ENCODE data around the gene TNNT2.

Gene TNNT2

DNA sequence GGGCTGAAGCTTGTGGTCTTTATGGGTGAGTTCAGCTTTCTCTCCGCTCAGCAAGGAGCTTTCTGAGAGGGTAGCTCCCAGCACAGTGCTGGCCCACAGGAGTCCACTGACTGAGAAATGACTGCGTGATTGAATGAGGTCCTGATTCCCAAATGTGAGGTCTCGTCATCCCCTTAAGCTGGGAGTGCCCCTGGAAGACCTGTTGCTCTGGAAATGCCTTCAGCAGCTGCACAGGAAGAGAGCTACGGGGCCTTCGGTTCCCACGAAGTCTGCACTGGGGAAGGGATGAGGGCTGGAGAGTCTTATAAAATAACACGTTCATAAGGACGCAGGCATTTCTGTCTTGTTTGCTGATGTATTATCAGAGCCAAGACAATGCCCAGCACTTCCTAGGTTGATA lies 14.0 kb downstream of the TNNT2 start:
- Histone ChIP-seq H3K4me3 (ENCODE audit: extremely low read depth, insufficient read depth, low read length, poor library complexity, severe bottlenecking) (no peak overlapping the region), H3K27ac (ENCODE audit: low read depth, low read length, severe bottlenecking) (no peak overlapping the region), H3K9me3 (ENCODE audit: control insufficient read depth, low read length) (no peaks in the 10 kb centered on the region), H3K36me3 (ENCODE audit: control insufficient read depth, insufficient read depth, low read length) (no peaks in the 10 kb centered on the region), H3K4me1 (ENCODE audit: control insufficient read depth, insufficient read depth, low read length, poor library complexity, severe bottlenecking) (peaks cover 9% of the 10 kb centered on the region)
- 92 to 97% methylated on average over 8 of the region's 8 CpGs for WGBS, 2 experiments (ENCODE audit: insufficient coverage in 2 of 2)

DNA sequence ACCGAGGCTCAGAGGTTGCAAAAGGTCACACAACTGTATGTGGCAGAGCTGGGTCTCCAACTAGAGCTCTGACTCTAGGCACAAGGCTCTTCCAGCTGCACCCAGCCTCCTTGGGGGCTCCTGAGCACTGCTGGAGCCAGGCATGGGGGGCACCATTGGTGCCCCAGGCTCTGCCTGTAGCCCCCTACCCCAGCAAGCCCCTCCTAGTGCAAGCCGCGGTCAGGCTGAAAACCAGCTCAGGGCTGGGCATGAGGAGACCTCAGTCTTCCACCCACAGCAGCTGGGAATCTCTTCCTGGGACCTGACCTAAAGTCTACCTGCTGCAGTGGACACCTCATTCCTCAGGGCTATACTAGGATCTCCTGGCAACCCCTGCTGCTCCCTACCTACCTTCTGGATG lies 14.6 kb downstream of the TNNT2 start:
- Histone ChIP-seq H3K27ac (ENCODE audit: low read depth, low read length, severe bottlenecking) (no peak overlapping the region), H3K9me3 (ENCODE audit: control insufficient read depth, low read length) (no peaks in the 10 kb centered on the region), H3K36me3 (ENCODE audit: control insufficient read depth, insufficient read depth, low read length) (no peaks in the 10 kb centered on the region), H3K4me1 (ENCODE audit: control insufficient read depth, insufficient read depth, low read length, poor library complexity, severe bottlenecking) (peaks cover 9% of the 10 kb centered on the region), H3K4me3 (ENCODE audit: extremely low read depth, insufficient read depth, low read length, poor library complexity, severe bottlenecking) (no peak overlapping the region)
- 100% methylated on average over 3 of the region's 3 CpGs for WGBS, 2 experiments (ENCODE audit: insufficient coverage in 2 of 2)

DNA sequence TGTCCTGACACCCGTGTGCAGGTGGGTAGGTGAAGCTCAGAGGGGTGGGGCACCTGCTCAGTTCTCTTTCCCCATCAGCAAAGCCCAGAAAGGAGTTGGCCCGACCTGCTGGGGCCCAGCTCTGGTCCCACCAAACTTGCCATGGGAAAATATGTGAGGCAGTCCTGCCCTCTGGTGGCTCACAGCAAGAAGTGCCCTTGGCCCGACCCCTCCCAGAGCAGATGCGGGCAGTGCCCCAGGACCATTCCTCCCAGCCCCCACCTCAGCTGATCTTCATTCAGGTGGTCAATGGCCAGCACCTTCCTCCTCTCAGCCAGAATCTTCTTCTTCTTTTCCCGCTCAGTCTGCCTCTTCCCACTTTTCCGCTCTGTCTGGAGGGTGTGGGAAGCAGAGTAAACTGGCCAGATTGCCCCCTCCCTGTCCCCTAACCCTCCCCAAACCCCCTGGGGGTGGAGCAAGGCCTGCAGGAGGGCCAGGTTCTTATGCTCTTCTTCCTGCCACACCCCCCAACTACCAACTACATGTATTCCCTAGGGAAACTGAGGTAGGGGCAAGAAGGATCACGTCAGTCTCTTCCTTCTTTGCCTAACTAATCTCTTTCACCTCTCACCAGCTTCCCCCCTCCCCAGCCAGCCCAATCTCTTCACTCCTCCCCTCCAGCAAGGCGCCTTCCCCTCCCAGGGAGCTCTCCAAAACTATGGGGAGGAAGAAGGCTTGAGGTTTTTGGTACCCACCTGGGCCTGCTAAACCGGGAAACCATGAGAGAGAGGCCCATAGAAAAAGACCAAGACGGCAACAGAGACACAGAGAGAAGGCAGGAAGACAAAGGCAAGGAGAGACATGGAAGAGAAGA lies 15.6 kb downstream of the TNNT2 start:
- Histone ChIP-seq H3K4me1 (ENCODE audit: control insufficient read depth, insufficient read depth, low read length, poor library complexity, severe bottlenecking) (peaks cover 9% of the 10 kb centered on the region), H3K4me3 (ENCODE audit: extremely low read depth, insufficient read depth, low read length, poor library complexity, severe bottlenecking) (no peak overlapping the region), H3K36me3 (ENCODE audit: control insufficient read depth, insufficient read depth, low read length) (no peaks in the 10 kb centered on the region), H3K9me3 (ENCODE audit: control insufficient read depth, low read length) (no peaks in the 10 kb centered on the region), H3K27ac (ENCODE audit: low read depth, low read length, severe bottlenecking) (no peak overlapping the region)
- 37 to 51% methylated on average over 5 to 8 of the region's 10 CpGs for WGBS, 2 experiments (ENCODE audit: insufficient coverage in 2 of 2)

GRCh38 chr1:201360901-201361651 lies 16.4 kb downstream of the TNNT2 start:
- 88 to 92% methylated on average over 12 to 15 of the region's 15 CpGs for WGBS, 2 experiments (ENCODE audit: insufficient coverage in 2 of 2)
- Histone ChIP-seq H3K27ac (ENCODE audit: low read depth, low read length, severe bottlenecking) (no peak overlapping the region), H3K4me3 (ENCODE audit: extremely low read depth, insufficient read depth, low read length, poor library complexity, severe bottlenecking) (no peak overlapping the region), H3K36me3 (ENCODE audit: control insufficient read depth, insufficient read depth, low read length) (no peaks in the 10 kb centered on the region), H3K9me3 (ENCODE audit: control insufficient read depth, low read length) (no peaks in the 10 kb centered on the region), H3K4me1 (ENCODE audit: control insufficient read depth, insufficient read depth, low read length, poor library complexity, severe bottlenecking) (peaks cover 9% of the 10 kb centered on the region)

DNA sequence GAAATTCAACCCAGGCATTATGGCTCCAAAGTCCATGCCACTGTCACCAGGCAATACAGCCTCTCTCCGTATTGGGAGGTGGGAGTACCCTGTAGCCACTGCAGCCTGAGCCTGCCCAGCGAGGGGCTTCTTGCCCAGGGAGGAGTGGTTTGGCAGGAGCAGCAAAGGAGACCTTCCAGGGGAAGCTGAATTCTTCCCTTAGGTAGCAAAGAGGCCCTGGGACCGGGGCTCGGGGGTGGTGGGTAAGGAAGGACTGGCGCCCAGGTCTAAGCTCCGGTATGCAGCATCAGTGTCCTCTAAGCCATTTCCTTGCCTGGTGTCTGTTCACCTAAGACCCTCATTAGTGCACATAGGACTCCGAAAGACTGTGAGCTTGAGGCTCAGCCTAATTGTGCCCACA lies 17.0 kb downstream of the TNNT2 start:
- Histone ChIP-seq H3K4me1 (ENCODE audit: control insufficient read depth, insufficient read depth, low read length, poor library complexity, severe bottlenecking) (peaks cover 9% of the 10 kb centered on the region), H3K27ac (ENCODE audit: low read depth, low read length, severe bottlenecking) (no peak overlapping the region), H3K36me3 (ENCODE audit: control insufficient read depth, insufficient read depth, low read length) (no peaks in the 10 kb centered on the region), H3K4me3 (ENCODE audit: extremely low read depth, insufficient read depth, low read length, poor library complexity, severe bottlenecking) (no peak overlapping the region), H3K9me3 (ENCODE audit: control insufficient read depth, low read length) (no peaks in the 10 kb centered on the region)
- WGBS, 2 experiments (ENCODE audit: insufficient coverage in 2 of 2): 94 to 98% methylated on average over 4 to 6 of the region's 7 CpGs

DNA sequence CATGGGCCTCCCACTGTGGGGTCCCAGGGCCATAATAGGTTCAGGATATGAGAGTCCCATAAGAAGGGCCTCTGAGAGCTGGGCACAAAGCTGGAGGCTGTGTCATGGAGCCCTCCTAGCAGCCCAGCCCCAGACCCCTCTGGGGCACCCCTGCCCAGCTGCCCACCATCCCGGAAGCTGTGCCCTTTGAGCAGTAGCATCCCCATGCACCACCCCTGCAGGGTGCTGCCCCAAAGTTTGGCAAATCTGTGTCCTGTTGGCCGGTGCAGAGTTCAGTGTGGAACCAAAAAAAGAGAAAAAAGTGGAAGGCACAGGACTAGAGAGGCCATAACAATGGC lies 17.6 kb downstream of the TNNT2 start:
- Histone ChIP-seq H3K36me3 (ENCODE audit: control insufficient read depth, insufficient read depth, low read length) (no peaks in the 10 kb centered on the region), H3K4me1 (ENCODE audit: control insufficient read depth, insufficient read depth, low read length, poor library complexity, severe bottlenecking) (peaks cover 9% of the 10 kb centered on the region), H3K9me3 (ENCODE audit: control insufficient read depth, low read length) (no peaks in the 10 kb centered on the region), H3K4me3 (ENCODE audit: extremely low read depth, insufficient read depth, low read length, poor library complexity, severe bottlenecking) (no peak overlapping the region), H3K27ac (ENCODE audit: low read depth, low read length, severe bottlenecking) (no peak overlapping the region)
- WGBS, 2 experiments (ENCODE audit: insufficient coverage in 2 of 2): 83 to 100% methylated on average over 2 of the region's 2 CpGs

DNA sequence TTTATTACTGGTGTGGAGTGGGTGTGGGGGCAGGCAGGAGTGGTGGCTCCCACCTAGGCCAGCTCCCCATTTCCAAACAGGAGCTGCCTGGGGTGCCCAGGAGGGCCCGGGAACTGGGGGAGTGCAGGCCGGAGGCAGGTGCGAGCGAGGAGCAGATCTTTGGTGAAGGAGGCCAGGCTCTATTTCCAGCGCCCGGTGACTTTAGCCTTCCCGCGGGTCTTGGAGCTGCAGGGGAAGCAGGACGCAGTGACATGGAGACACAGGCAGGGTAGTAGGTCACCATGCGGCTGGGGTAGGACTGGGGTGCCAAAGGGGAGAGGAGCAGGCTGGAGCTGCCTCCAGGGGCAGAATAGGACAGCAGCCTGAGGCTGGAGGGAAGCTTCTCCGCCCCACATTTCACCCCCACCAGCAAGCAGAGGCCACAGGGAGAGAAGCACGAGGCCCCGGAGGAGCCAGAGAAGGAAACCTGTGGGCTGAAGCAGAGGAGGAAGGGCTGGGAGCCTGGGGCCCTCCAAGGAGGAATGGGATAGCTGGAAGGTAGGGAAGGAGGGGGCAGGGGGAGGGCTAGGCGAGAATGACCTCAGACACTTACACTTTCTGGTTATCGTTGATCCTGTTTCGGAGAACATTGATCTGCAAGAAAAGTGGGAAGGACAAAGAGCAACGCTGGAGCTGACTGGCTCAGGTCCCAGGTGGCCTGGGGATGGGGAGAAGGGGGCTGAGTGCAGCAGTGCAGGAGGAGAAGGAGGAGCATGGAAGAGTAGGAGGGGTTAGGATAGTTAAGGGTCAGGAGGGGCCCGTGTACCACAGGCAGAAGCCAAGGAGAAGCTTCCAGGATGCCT lies 18.2 kb downstream of the TNNT2 start:
- no peak overlapping the region for H3K27ac ChIP-seq (ENCODE audit: low read depth, low read length, severe bottlenecking)
- H3K4me3 ChIP-seq (ENCODE audit: extremely low read depth, insufficient read depth, low read length, poor library complexity, severe bottlenecking): no peak overlapping the region
- WGBS, 2 experiments (ENCODE audit: insufficient coverage in 2 of 2): 78 to 83% methylated on average over 13 to 14 of the region's 18 CpGs
- peaks cover 9% of the 10 kb centered on the region for H3K4me1 ChIP-seq (ENCODE audit: control insufficient read depth, insufficient read depth, low read length, poor library complexity, severe bottlenecking)
- no peaks in the 10 kb centered on the region for H3K36me3 ChIP-seq (ENCODE audit: control insufficient read depth, insufficient read depth, low read length)
- H3K9me3 ChIP-seq (ENCODE audit: control insufficient read depth, low read length): no peaks in the 10 kb centered on the region

- peaks cover 9% of the 10 kb centered on the region for H3K4me1 ChIP-seq (ENCODE audit: control insufficient read depth, insufficient read depth, low read length, poor library complexity, severe bottlenecking)
- no peaks in the 10 kb centered on the region for H3K9me3 ChIP-seq (ENCODE audit: control insufficient read depth, low read length)
- H3K4me3 ChIP-seq (ENCODE audit: extremely low read depth, insufficient read depth, low read length, poor library complexity, severe bottlenecking): no peak overlapping the region
- 67 to 75% methylated on average over 2 to 4 of the region's 4 CpGs for WGBS, 2 experiments (ENCODE audit: insufficient coverage in 2 of 2)
- H3K36me3 ChIP-seq (ENCODE audit: control insufficient read depth, insufficient read depth, low read length): no peaks in the 10 kb centered on the region
- no peak overlapping the region for H3K27ac ChIP-seq (ENCODE audit: low read depth, low read length, severe bottlenecking)
Measured at GRCh38 chr1:201358596-201358995, 18.9 kb downstream of the TNNT2 start.

DNA sequence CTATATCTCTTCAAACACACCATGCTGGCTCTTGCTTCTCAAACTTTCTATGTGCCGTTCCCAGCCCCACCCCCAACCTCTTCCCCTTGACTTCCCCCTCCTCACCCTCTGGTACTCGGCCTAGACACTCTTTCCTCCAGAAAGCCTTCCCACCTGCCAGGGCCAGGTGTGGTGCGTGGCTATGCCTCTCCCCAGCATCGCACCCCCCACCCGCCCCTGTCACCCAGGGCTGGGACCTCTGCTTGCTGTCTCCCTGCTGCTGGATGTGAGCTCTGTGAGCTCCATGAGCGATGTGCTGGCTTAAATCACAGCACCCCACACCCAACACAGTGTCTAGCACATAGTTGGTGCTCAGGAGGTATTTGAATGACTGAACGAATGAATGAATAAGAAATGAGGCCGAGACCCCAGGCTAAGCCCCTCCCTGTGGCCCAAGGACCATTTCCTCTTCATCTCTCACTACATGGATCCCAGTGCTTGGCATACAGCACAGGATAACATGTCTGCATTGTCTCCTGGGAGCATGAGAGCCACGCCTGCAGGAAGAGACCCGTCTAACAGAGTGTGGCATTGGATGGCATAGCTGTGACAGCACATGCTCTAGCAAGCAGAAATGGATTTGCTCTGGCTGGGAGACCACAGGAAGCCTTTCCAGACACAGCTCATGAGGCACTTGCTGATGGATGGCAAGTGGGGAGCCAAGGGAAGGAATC lies 19.7 kb downstream of the TNNT2 start:
- 94 to 98% methylated on average over 2 to 6 of the region's 10 CpGs for WGBS, 2 experiments (ENCODE audit: insufficient coverage in 2 of 2)
- Histone ChIP-seq H3K4me3 (ENCODE audit: extremely low read depth, insufficient read depth, low read length, poor library complexity, severe bottlenecking) (no peak overlapping the region), H3K27ac (ENCODE audit: low read depth, low read length, severe bottlenecking) (no peak overlapping the region), H3K36me3 (ENCODE audit: control insufficient read depth, insufficient read depth, low read length) (no peaks in the 10 kb centered on the region), H3K4me1 (ENCODE audit: control insufficient read depth, insufficient read depth, low read length, poor library complexity, severe bottlenecking) (peaks cover 9% of the 10 kb centered on the region), H3K9me3 (ENCODE audit: control insufficient read depth, low read length) (no peaks in the 10 kb centered on the region)

GRCh38 chr1:201357211-201357610 lies 20.3 kb downstream of the TNNT2 start:
- Histone ChIP-seq H3K9me3 (ENCODE audit: control insufficient read depth, low read length) (no peaks in the 10 kb centered on the region), H3K36me3 (ENCODE audit: control insufficient read depth, insufficient read depth, low read length) (no peaks in the 10 kb centered on the region), H3K4me3 (ENCODE audit: extremely low read depth, insufficient read depth, low read length, poor library complexity, severe bottlenecking) (no peak overlapping the region), H3K27ac (ENCODE audit: low read depth, low read length, severe bottlenecking) (no peak overlapping the region), H3K4me1 (ENCODE audit: control insufficient read depth, insufficient read depth, low read length, poor library complexity, severe bottlenecking) (peaks cover 9% of the 10 kb centered on the region)
- WGBS, 2 experiments (ENCODE audit: insufficient coverage in 2 of 2): 97% methylated on average over 7 of the region's 8 CpGs
